H9 (cell line): Measurements from ENCODE around the gene COPS4. TPM values are rescaled to one million over a fixed set of nuclear protein-coding genes. Genes with fewer than 3 reads are reported as not detected.

ENCODE experiments used
- DNase-seq: peaks from one replicate; pipeline ENCODE4 v3.0.0-alpha.2; 2017
- H2AFZ ChIP-seq: one replicate; pipeline ENCODE4 v1.6.1; 2013; ENCODE audit warnings: mild to moderate bottlenecking, low read length, control low read depth, moderate library complexity
- H2AK5ac ChIP-seq: 2 replicates; pipeline ENCODE4 v1.6.1; 2013; ENCODE audit warnings: low read length, control low read depth, mixed read lengths; ENCODE audit not compliant: insufficient read length
- H2BK120ac ChIP-seq: one replicate; pipeline ENCODE4 v1.6.1; 2013; ENCODE audit warnings: low read depth, mild to moderate bottlenecking, low read length, control low read depth, inconsistent platforms; ENCODE audit not compliant: poor library complexity, severe bottlenecking
- H2BK12ac ChIP-seq: 2 replicates; pipeline ENCODE4 v1.6.1; 2013; ENCODE audit warnings: low read length, control low read depth, mixed read lengths, low read depth; ENCODE audit not compliant: insufficient read length
- H2BK15ac ChIP-seq: 2 replicates; pipeline ENCODE4 v1.6.1; 2013; ENCODE audit warnings: low read depth, low read length, control low read depth
- H2BK20ac ChIP-seq: one replicate; pipeline ENCODE4 v1.6.1; 2013; ENCODE audit warnings: low read depth, mild to moderate bottlenecking, low read length, control low read depth, inconsistent platforms; ENCODE audit not compliant: poor library complexity, severe bottlenecking
- H2BK5ac ChIP-seq: 2 replicates; pipeline ENCODE4 v1.6.1; 2013; ENCODE audit warnings: low read length, control low read depth, mixed read lengths; ENCODE audit not compliant: insufficient read length
- H3K14ac ChIP-seq: 2 replicates; pipeline ENCODE4 v1.6.1; 2013; ENCODE audit warnings: low read length, control low read depth; ENCODE audit not compliant: insufficient read depth
- H3K18ac ChIP-seq: 2 replicates; pipeline ENCODE4 v1.6.1; 2013; ENCODE audit warnings: low read depth, mild to moderate bottlenecking, mixed read lengths, low read length, control low read depth; ENCODE audit not compliant: insufficient read length
- H3K23ac ChIP-seq: 2 replicates; pipeline ENCODE4 v1.6.1; 2013; ENCODE audit warnings: low read length, control low read depth, mixed read lengths, low read depth; ENCODE audit not compliant: insufficient read length
- H3K23me2 ChIP-seq: 2 replicates; pipeline ENCODE4 v1.6.1; 2013; ENCODE audit warnings: low read depth, mild to moderate bottlenecking, mixed read lengths, low read length, control low read depth; ENCODE audit not compliant: insufficient read length, poor library complexity, severe bottlenecking
- H3K27ac ChIP-seq: 2 replicates; pipeline ENCODE4 v1.5.1; 2013; ENCODE audit warnings: low read length, control low read depth, mixed read lengths, low read depth; ENCODE audit not compliant: insufficient read length
- H3K27me3 ChIP-seq: 2 replicates; pipeline ENCODE4 v1.6.1; 2013; ENCODE audit warnings: low read length, control low read depth, inconsistent platforms; ENCODE audit not compliant: insufficient read depth
- H3K4ac ChIP-seq: 2 replicates; pipeline ENCODE4 v1.6.1; 2013; ENCODE audit warnings: low read depth, mild to moderate bottlenecking, control low read depth, inconsistent platforms, low read length, moderate library complexity
- H3K4me1 ChIP-seq: 2 replicates; pipeline ENCODE4 v1.6.1; 2013; ENCODE audit warnings: low read length, control low read depth, inconsistent platforms; ENCODE audit not compliant: insufficient read depth
- H3K4me2 ChIP-seq: 2 replicates; pipeline ENCODE4 v1.6.1; 2013; ENCODE audit warnings: low read length, control low read depth, mixed read lengths; ENCODE audit not compliant: insufficient read length, insufficient read depth
- H3K56ac ChIP-seq: 2 replicates; pipeline ENCODE4 v1.6.1; 2013; ENCODE audit warnings: low read depth, mild to moderate bottlenecking, mixed read lengths, low read length, control low read depth; ENCODE audit not compliant: insufficient read length
- H3K79me1 ChIP-seq: 2 replicates; pipeline ENCODE4 v1.6.1; 2013; ENCODE audit warnings: low read depth, mild to moderate bottlenecking, moderate library complexity, low read length, control low read depth, inconsistent platforms; ENCODE audit not compliant: insufficient read depth, poor library complexity, severe bottlenecking
- H3K79me2 ChIP-seq: 2 replicates; pipeline ENCODE4 v1.6.1; 2013; ENCODE audit warnings: low read length, control low read depth, inconsistent platforms; ENCODE audit not compliant: insufficient read depth
- H3K9ac ChIP-seq: 2 replicates; pipeline ENCODE4 v1.6.1; 2013; ENCODE audit warnings: low read length, control low read depth, mixed read lengths; ENCODE audit not compliant: insufficient read length; ENCODE audit errors: extremely low read depth
- H3K9me3 ChIP-seq: one replicate; pipeline ENCODE4 v1.6.1; 2013; ENCODE audit warnings: low read depth, low read length, inconsistent platforms; ENCODE audit not compliant: control insufficient read depth
- H3T11ph ChIP-seq: one replicate; pipeline ENCODE4 v1.6.1; 2013; ENCODE audit warnings: mild to moderate bottlenecking, low read length, control low read depth, inconsistent platforms
- H4K20me1 ChIP-seq: one replicate; pipeline ENCODE4 v1.6.1; 2013; ENCODE audit not compliant: control insufficient read depth, insufficient read length, insufficient read depth
- H4K5ac ChIP-seq: 2 replicates; pipeline ENCODE4 v1.6.1; 2013; ENCODE audit warnings: low read depth, mild to moderate bottlenecking, mixed read lengths, low read length, control low read depth; ENCODE audit not compliant: insufficient read length
- H4K8ac ChIP-seq: replicated peaks from 2 replicates; pipeline ENCODE4 v1.6.1; 2013; ENCODE audit warnings: low read length, control low read depth, mixed read lengths, low read depth; ENCODE audit not compliant: insufficient read length
- H4K91ac ChIP-seq: 2 replicates; pipeline ENCODE4 v1.6.1; 2013; ENCODE audit warnings: low read depth, mild to moderate bottlenecking, moderate library complexity, mixed read lengths, low read length, control low read depth; ENCODE audit not compliant: insufficient read length
- H3K27ac Mint-ChIP-seq, 3 experiments: 2 replicates in 2 of 3; 3 replicates in 1 of 3; pipeline ENCODE4 v1.8.0; 2020 to 2021; ENCODE audit warnings: mixed read lengths in 3 of 3, mild to moderate bottlenecking in 1 of 3, moderate library complexity in 1 of 3
- H3K27me3 Mint-ChIP-seq: 2 replicates; pipeline ENCODE4 v1.8.0; 2021; ENCODE audit warnings: low read depth, mild to moderate bottlenecking, moderate library complexity, mixed read lengths
- H3K36me3 Mint-ChIP-seq, 3 experiments: 2 replicates in 2 of 3; 3 replicates in 1 of 3; pipeline ENCODE4 v1.8.0; 2020 to 2021; ENCODE audit warnings: low read depth in 3 of 3, mixed read lengths in 3 of 3; ENCODE audit not compliant: insufficient read depth in 1 of 3
- H3K4me1 Mint-ChIP-seq, 2 experiments: 2 replicates each; pipeline ENCODE4 v1.8.0; 2020; ENCODE audit warnings: mixed read lengths in 2 of 2
- H3K4me3 Mint-ChIP-seq, 2 experiments: 2 replicates in 1 of 2; 3 replicates in 1 of 2; pipeline ENCODE4 v1.8.0; 2020 to 2021; ENCODE audit warnings: mild to moderate bottlenecking in 2 of 2, mixed read lengths in 2 of 2, moderate library complexity in 1 of 2
- H3K9me3 Mint-ChIP-seq, 2 experiments: 2 replicates in 1 of 2; 3 replicates in 1 of 2; pipeline ENCODE4 v1.8.0; 2020; ENCODE audit warnings: mild to moderate bottlenecking in 2 of 2, mixed read lengths in 2 of 2, moderate library complexity in 1 of 2
- CTCF ChIP-seq: fragments of 200-600 bp; sonication (generic); conservative IDR thresholded peaks from 3 replicates; pipeline ENCODE4 v1.8.0; 2021; ENCODE audit warnings: antibody characterized with exemption, mild to moderate bottlenecking
- WGBS: extraction: QIAGEN DNeasy Blood & Tissue Kit; methylation state at CpG from one replicate; pipeline ENCODE4 v1.1.7; 2013; ENCODE audit warnings: missing lambda C conversion rate, low lambda C conversion rate, mixed read lengths; ENCODE audit not compliant: insufficient read length; ENCODE audit errors: extremely low coverage; 5-methylcytosine and 5-hydroxymethylcytosine counted together
- total RNA-seq: library from RNA; stranded (reverse); gene quantifications from 2 replicates; pipeline ENCODE4 v1.2.1, GENCODE V29; 2021

The COPS4 gene
- total RNA-seq, 1 experiment from 2014 or later, result 39.9 TPM

DNA sequence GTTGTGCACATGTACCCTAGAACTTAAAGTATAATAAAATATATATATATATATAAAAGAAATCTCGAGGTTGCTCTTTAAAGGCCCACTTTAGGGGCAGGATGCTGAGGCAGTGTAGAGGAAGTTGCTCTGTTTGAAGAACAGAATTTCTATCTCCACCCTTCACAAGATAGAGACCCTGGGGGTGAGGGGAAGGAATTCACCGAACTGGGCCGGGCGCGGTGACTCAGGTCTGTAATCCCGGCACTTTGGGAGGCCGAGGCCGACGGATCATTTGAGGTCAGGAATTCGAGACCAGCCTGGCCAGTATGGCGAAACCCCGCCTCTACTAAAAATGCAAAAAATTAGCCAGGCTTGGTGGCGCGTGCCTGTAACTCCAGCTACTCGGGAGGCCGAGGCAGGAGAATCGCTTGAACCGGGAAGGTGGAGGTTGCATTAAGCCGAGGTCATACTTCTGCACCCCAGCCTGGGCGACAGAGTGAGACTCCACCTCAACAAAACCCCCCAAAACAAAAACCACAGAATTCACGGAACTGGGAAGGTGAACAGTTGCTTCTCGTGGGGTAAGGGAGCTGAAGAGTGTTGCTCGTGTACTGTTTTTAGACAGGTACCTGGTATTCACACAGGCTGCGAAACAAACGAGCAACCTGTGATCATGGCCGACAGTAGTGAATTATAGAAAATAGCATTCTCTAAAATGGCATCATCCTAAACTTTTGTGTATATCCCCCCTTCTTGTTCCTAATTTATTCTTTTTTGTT is 73.3 kb downstream of the COPS4 start:
- Histone ChIP-seq H3K79me2 (no peaks in the 10 kb centered on the region), H2BK12ac (no peak overlapping the region), H3K23me2 (peaks cover 5% of the 10 kb centered on the region), H4K20me1 (no peaks in the 10 kb centered on the region), H4K8ac (no peak overlapping the region), H2AFZ (no peak overlapping the region), H3K56ac (no peak overlapping the region), H3K27me3 (no peaks in the 10 kb centered on the region), H3K4ac (no peak overlapping the region), H3T11ph (no peak overlapping the region), H3K79me1 (no peaks in the 10 kb centered on the region), H3K27ac (no peak overlapping the region), H3K23ac (no peak overlapping the region), H3K9ac (no peak overlapping the region), H4K91ac (no peak overlapping the region), H2BK15ac (no peak overlapping the region), H2BK5ac (no peak overlapping the region), H3K14ac (no peak overlapping the region), H3K4me1 (no peaks in the 10 kb centered on the region), H3K9me3 (no peaks in the 10 kb centered on the region), H4K5ac (no peak overlapping the region), H3K4me2 (no peak overlapping the region), H2BK20ac (no peak overlapping the region), H3K18ac (no peak overlapping the region), H2AK5ac (no peak overlapping the region), H2BK120ac (no peak overlapping the region)
- H3K27ac Mint-ChIP-seq, result no peak overlapping the region; a peak in 1 of 7 replicates
- H3K9me3 Mint-ChIP-seq, result no peaks in the 10 kb centered on the region; a peak in 1 of 5 replicates
- TF ChIP-seq CTCF, result no peak
- peak overlapping the region in 1 of 2 experiments; percentile 17; a peak in 2 of 5 replicates for H3K4me3 Mint-ChIP-seq
- no peaks in the 10 kb centered on the region for H3K36me3 Mint-ChIP-seq
- no CpG with 5 or more reads among the region's 26 CpGs for WGBS
- peaks cover 16 to 18% of the 10 kb centered on the region in 2 experiments for H3K4me1 Mint-ChIP-seq
- no peak for DNase-seq
- H3K27me3 Mint-ChIP-seq, result peaks cover 18% of the 10 kb centered on the region
